Esophagus (tissue), 2 donors: ENCODE measurements around the gene C1orf21. TPM values are rescaled to one million over a fixed set of nuclear protein-coding genes. Genes with fewer than 3 reads are reported as not detected.
"Not testable (repeated sequence)": the region's sequence is repeated elsewhere in the genome, so short reads cannot be mapped to it uniquely, and the experiment has no call there.

Source experiments
- H3K27ac ChIP-seq, 2 donors: one replicate each; pipeline ENCODE4 v1.5.1; 2013; ENCODE audit warnings: low read depth in 2 of 2, mild to moderate bottlenecking in 2 of 2, inconsistent platforms in 1 of 2, low read length in 1 of 2, moderate library complexity in 1 of 2
- H3K27me3 ChIP-seq, 2 donors: one replicate each; pipeline ENCODE4 v1.6.1; 2013; ENCODE audit warnings: low read length in 2 of 2, control low read depth in 1 of 2, mild to moderate bottlenecking in 1 of 2; ENCODE audit not compliant: insufficient read depth in 2 of 2, control insufficient read depth in 1 of 2
- H3K36me3 ChIP-seq, 2 donors: one replicate each; pipeline ENCODE4 v1.6.1; 2013; ENCODE audit warnings: low read length in 1 of 2; ENCODE audit not compliant: control insufficient read depth in 2 of 2, insufficient read depth in 2 of 2
- H3K4me1 ChIP-seq, 2 donors: one replicate each; pipeline ENCODE4 v1.6.1; 2013; ENCODE audit warnings: low read length in 1 of 2; ENCODE audit not compliant: control insufficient read depth in 2 of 2, insufficient read depth in 2 of 2
- H3K4me3 ChIP-seq, 2 donors: one replicate each; pipeline ENCODE4 v1.5.1; 2013; ENCODE audit warnings: low read length in 2 of 2, mild to moderate bottlenecking in 2 of 2, low read depth in 1 of 2, moderate library complexity in 1 of 2
- H3K9me3 ChIP-seq, 2 donors: one replicate each; pipeline ENCODE4 v1.6.1; 2013; ENCODE audit warnings: mild to moderate bottlenecking in 2 of 2, low read depth in 1 of 2, low read length in 1 of 2, moderate library complexity in 1 of 2; ENCODE audit not compliant: control insufficient read depth in 2 of 2, insufficient read depth in 1 of 2
- WGBS, 2 donors: extraction: QIAGEN DNeasy Blood & Tissue Kit; methylation state at CpG; one replicate each; pipeline ENCODE4 v1.1.7; 2013; 5-methylcytosine and 5-hydroxymethylcytosine counted together
- polyA plus RNA-seq, 2 donors: library from polyadenylated mRNA; stranded (reverse); fragments of 200-250 nt; gene quantifications; one replicate each; pipeline ENCODE4 v1.2.3, GENCODE V29; 2013
- donor health status: healthy with polysubstance abuse.
- donor health status: Bipolar disorder and iron deficiency.

Gene C1orf21
- polyA plus RNA-seq, 2 donors, result 26.8 to 29.7 TPM

DNA sequence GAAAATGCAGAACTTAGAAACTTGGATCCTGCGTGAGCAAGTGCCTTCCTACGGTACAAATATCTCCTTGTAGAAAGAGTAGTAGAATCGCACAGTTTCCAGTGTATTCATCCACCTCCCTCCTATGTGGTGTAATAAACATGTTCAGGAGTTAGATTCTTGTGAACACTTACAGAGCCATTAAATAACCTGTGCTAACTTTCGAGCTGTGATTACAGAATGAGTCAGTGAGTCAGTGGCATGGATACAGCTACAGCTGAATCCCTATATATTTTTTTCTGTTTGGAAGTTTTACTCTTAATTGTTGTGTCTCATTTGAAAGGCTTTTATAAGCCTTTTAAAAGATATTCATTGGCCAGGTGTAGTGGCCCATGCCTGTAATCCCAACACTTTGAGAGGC lies 219.1 kb downstream of the C1orf21 start:
- Histone ChIP-seq H3K9me3 (no peaks in the 10 kb centered on the region), H3K4me3 (no peak overlapping the region), H3K27me3 (no peaks in the 10 kb centered on the region), H3K27ac (peak overlapping the region in 1 of 2 donors; percentile 60), H3K36me3 (no peaks in the 10 kb centered on the region), H3K4me1 (no peaks in the 10 kb centered on the region)
- WGBS, 2 donors, result 82 to 86% methylated on average over 4 of the region's 4 CpGs

DNA sequence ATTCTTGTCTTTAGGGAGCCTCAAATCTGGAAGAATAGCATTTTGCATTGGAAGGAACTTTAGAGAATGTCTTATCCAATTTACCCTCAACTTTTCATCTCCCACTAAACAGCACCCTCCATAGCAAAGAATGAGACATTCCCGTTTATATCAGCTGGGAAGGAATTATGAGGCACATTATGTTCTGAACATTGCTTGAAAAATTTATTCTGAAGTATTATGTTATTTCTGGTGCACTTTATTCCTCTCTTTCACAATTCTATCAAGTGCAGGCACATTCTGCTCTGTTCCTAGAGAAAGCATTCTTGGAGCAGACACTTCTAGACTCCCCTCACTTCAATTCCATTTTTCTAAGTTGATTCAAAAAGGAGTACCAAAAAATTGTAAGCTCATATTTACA lies 220.0 kb downstream of the C1orf21 start:
- Histone ChIP-seq H3K36me3 (no peaks in the 10 kb centered on the region), H3K9me3 (no peaks in the 10 kb centered on the region), H3K27ac (no peak overlapping the region), H3K4me3 (no peak overlapping the region), H3K4me1 (peaks cover 2 to 4% of the 10 kb centered on the region in 2 donors), H3K27me3 (no peaks in the 10 kb centered on the region)
- WGBS, 2 donors, result 77 to 78% methylated on average over 1 of the region's 1 CpG

DNA sequence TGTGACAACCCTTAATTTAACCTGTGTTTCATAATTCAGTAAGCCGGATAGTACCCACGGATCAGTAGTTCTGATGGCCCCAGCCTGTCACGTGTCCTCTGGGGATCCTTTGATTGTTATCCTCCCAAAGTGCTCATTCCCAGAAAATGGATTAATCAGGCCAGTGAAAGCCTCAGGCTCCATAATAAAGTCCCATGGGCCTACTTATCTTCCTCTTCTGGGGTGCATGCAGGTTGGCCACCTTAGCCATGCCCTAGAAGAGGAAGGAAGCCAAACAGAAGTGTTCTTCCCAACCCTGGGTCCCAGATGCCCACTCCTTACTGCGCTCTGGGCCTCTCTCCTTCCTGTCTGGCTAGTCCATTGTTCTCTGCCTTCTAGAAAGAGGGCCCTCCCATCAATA lies 221.8 kb downstream of the C1orf21 start:
- Histone ChIP-seq H3K27me3 (no peaks in the 10 kb centered on the region), H3K4me3 (no peak overlapping the region), H3K36me3 (no peaks in the 10 kb centered on the region), H3K27ac (peak overlapping the region in 1 of 2 donors; percentile 65), H3K9me3 (no peaks in the 10 kb centered on the region), H3K4me1 (peaks cover 2 to 4% of the 10 kb centered on the region in 2 donors)
- 91 to 92% methylated on average over 4 of the region's 4 CpGs for WGBS, 2 donors

- H3K27ac ChIP-seq, result peak overlapping the region in 1 of 2 donors; percentile 65
- H3K27me3 ChIP-seq, result no peaks in the 10 kb centered on the region
- H3K9me3 ChIP-seq, result no peaks in the 10 kb centered on the region
- no peaks in the 10 kb centered on the region for H3K36me3 ChIP-seq
- H3K4me1 ChIP-seq, result peaks cover 2 to 4% of the 10 kb centered on the region in 2 donors
- no peak overlapping the region for H3K4me3 ChIP-seq
Measured at GRCh38 chr1:184608990-184609389, 222.2 kb downstream of the C1orf21 start.

DNA sequence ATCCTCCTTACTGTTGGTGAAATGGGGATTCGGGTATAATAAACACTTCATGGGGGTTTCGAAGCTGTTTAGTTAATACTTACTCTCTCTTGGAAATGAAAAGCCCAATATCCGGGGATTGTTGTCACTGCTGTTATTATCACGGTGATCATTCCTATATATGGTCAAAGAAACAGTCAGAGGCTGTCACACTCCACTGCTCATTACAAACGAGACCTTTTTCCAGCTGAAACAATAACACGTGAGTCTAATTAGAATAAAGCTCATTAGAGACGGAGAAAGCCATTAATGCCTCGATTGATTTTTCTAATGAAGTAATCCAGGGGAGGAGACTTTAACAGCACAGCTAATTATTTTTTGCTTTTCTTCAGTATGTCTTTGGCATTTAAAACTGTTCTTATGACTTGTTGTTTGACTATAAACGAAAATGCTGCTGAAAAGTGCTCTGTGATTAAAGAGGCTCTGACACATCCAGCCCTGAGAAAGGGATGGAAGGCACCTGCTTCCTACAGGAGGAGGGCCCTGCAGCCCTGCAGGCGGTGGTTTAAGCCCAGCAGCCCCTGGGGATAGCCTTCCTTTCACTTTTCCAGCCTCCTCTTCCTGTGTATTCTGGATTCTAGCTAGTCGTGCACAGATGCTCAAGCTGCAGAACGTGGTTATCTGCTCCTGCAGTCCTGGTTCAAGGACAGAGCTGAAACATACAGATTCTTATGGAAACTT lies 224.2 kb downstream of the C1orf21 start:
- 44 to 50% methylated on average over 12 of the region's 12 CpGs for WGBS, 2 donors
- Histone ChIP-seq H3K27ac (peak overlapping the region; percentile 44 to 80), H3K4me1 (peaks cover 2 to 4% of the 10 kb centered on the region in 2 donors), H3K36me3 (peaks cover 0 to 2% of the 10 kb centered on the region in 2 donors), H3K4me3 (no peak overlapping the region), H3K27me3 (no peaks in the 10 kb centered on the region), H3K9me3 (no peaks in the 10 kb centered on the region)

GRCh38 chr1:184612229-184612628 lies 225.4 kb downstream of the C1orf21 start:
- 53 to 62% methylated on average over 5 of the region's 5 CpGs for WGBS, 2 donors
- H3K4me3 ChIP-seq, H3K36me3 ChIP-seq, H3K4me1 ChIP-seq, H3K9me3 ChIP-seq, H3K27me3 ChIP-seq: not testable (repeated sequence)
- H3K27ac ChIP-seq, result peak overlapping the region; percentile 47 to 52

- Histone ChIP-seq H3K27ac (no peak overlapping the region), H3K36me3 (peaks cover 0 to 2% of the 10 kb centered on the region in 2 donors), H3K4me3 (no peak overlapping the region), H3K27me3 (no peaks in the 10 kb centered on the region), H3K4me1 (peaks cover 2 to 4% of the 10 kb centered on the region in 2 donors), H3K9me3 (no peaks in the 10 kb centered on the region)
- 94 to 95% methylated on average over 7 of the region's 7 CpGs for WGBS, 2 donors
Measured at GRCh38 chr1:184614667-184615066, 227.8 kb downstream of the C1orf21 start.

DNA sequence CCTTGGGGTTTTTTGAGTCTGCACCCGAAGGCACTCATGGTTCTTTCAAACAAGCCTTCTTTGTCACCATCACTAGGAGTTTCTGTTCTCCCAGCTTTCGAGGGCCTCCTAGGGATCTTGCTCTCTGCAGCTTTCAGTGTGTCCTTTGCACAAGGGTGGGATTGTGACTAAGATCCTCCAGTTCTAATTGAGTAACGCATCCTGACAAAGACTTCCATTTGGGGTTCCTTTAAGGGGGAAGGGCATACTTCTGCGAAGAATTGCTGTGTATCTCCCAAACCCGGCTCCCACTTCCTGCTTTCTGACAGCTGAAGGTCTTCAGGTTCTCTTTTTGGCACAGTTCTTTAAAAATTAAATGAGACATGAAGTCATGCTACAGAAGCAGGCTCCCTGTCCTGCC lies 228.5 kb downstream of the C1orf21 start:
- no peak overlapping the region for H3K4me3 ChIP-seq
- peaks cover 2 to 4% of the 10 kb centered on the region in 2 donors for H3K4me1 ChIP-seq
- no peaks in the 10 kb centered on the region for H3K9me3 ChIP-seq
- WGBS, 2 donors, result 70 to 75% methylated on average over 5 of the region's 5 CpGs
- H3K36me3 ChIP-seq, result peaks cover 0 to 2% of the 10 kb centered on the region in 2 donors
- no peak overlapping the region for H3K27ac ChIP-seq
- H3K27me3 ChIP-seq, result no peaks in the 10 kb centered on the region

- H3K27ac ChIP-seq, result no peak overlapping the region
- WGBS, 2 donors, result 84 to 93% methylated on average over 6 of the region's 6 CpGs
- H3K27me3 ChIP-seq, result no peaks in the 10 kb centered on the region
- H3K4me3 ChIP-seq, result no peak overlapping the region
- peaks cover 0 to 2% of the 10 kb centered on the region in 2 donors for H3K36me3 ChIP-seq
- H3K9me3 ChIP-seq, result no peaks in the 10 kb centered on the region
- peaks cover 0 to under 1% of the 10 kb centered on the region in 2 donors for H3K4me1 ChIP-seq
Measured at GRCh38 chr1:184616504-184616903, 229.7 kb downstream of the C1orf21 start.

GRCh38 chr1:184617433-184618029 lies 230.7 kb downstream of the C1orf21 start:
- 96 to 100% methylated on average over 3 of the region's 3 CpGs for WGBS, 2 donors
- Histone ChIP-seq H3K27me3 (no peaks in the 10 kb centered on the region), H3K36me3 (peaks cover 0 to 2% of the 10 kb centered on the region in 2 donors), H3K4me3 (no peak overlapping the region), H3K9me3 (no peaks in the 10 kb centered on the region), H3K27ac (no peak overlapping the region), H3K4me1 (peaks cover 0 to 2% of the 10 kb centered on the region in 2 donors)
